ENCODE data around the gene DISC1.

DISC1 gene

GRCh38 chr1:231799363-231799986 lies 172.9 kb downstream of the DISC1 start:
- Mint-ChIP-seq H3K27ac (peak overlapping the region; percentile 25), H3K36me3 (ENCODE audit: low read depth) (peaks cover 34% of the 10 kb centered on the region), H3K4me3 (no peak overlapping the region), H3K9me3 (peaks cover 19% of the 10 kb centered on the region), H3K4me1 (peaks cover 20% of the 10 kb centered on the region), H3K27me3 (ENCODE audit: low read depth, poor library complexity) (peaks cover 4% of the 10 kb centered on the region)
- DNase-seq: no peak
- TF ChIP-seq CTCF (IDR thresholded peaks at IDR 0.05): no peak

- Mint-ChIP-seq H3K4me3 (no peak overlapping the region), H3K4me1 (peaks cover 20% of the 10 kb centered on the region), H3K36me3 (ENCODE audit: low read depth) (peaks cover 38% of the 10 kb centered on the region), H3K27me3 (ENCODE audit: low read depth, poor library complexity) (peaks cover 4% of the 10 kb centered on the region), H3K27ac (no peak overlapping the region), H3K9me3 (peaks cover 19% of the 10 kb centered on the region)
- no peak for TF ChIP-seq CTCF (IDR thresholded peaks at IDR 0.05)
- no peak for DNase-seq
Measured at GRCh38 chr1:231800108-231800507, 173.5 kb downstream of the DISC1 start.

GRCh38 chr1:231801042-231801585 lies 174.5 kb downstream of the DISC1 start:
- no peak for TF ChIP-seq CTCF (IDR thresholded peaks at IDR 0.05)
- H3K27ac Mint-ChIP-seq: no peak overlapping the region
- no peak overlapping the region for H3K4me3 Mint-ChIP-seq
- H3K9me3 Mint-ChIP-seq: peaks cover 19% of the 10 kb centered on the region
- H3K36me3 Mint-ChIP-seq (ENCODE audit: low read depth): peaks cover 38% of the 10 kb centered on the region
- DNase-seq: no peak
- peaks cover 20% of the 10 kb centered on the region for H3K4me1 Mint-ChIP-seq
- H3K27me3 Mint-ChIP-seq (ENCODE audit: low read depth, poor library complexity): peaks cover 4% of the 10 kb centered on the region

GRCh38 chr1:231803353-231803752 lies 176.8 kb downstream of the DISC1 start:
- H3K9me3 Mint-ChIP-seq: peaks cover 19% of the 10 kb centered on the region
- H3K27me3 Mint-ChIP-seq (ENCODE audit: low read depth, poor library complexity): peaks cover 7% of the 10 kb centered on the region
- no peak for DNase-seq
- peaks cover 38% of the 10 kb centered on the region for H3K36me3 Mint-ChIP-seq (ENCODE audit: low read depth)
- H3K27ac Mint-ChIP-seq: no peak overlapping the region
- peaks cover 20% of the 10 kb centered on the region for H3K4me1 Mint-ChIP-seq
- no peak overlapping the region for H3K4me3 Mint-ChIP-seq
- TF ChIP-seq CTCF (IDR thresholded peaks at IDR 0.05): no peak

GRCh38 chr1:231806623-231807495 lies 180.3 kb downstream of the DISC1 start:
- Mint-ChIP-seq H3K27me3 (ENCODE audit: low read depth, poor library complexity) (peaks cover 3% of the 10 kb centered on the region), H3K27ac (no peak overlapping the region), H3K9me3 (peaks cover 5% of the 10 kb centered on the region), H3K4me1 (no peaks in the 10 kb centered on the region), H3K4me3 (no peak overlapping the region), H3K36me3 (ENCODE audit: low read depth) (peaks cover 19% of the 10 kb centered on the region)
- DNase-seq: peak; percentile 62
- peak; percentile 59 for TF ChIP-seq CTCF (IDR thresholded peaks at IDR 0.05)
